Panc1 (cell line): Measurements from ENCODE around the gene NID2. TPM values are rescaled to one million over a fixed set of nuclear protein-coding genes. Genes with fewer than 3 reads are reported as not detected.

Experiments
- ATAC-seq: fragments of 200-7000 bp; cut with Tn5 transposase; 2 replicates; pipeline ENCODE4 v1.9.1; 2020; ENCODE audit warnings: mild to moderate bottlenecking, moderate library complexity
- BruUV-seq: library from RNA; stranded (reverse); fragments of 400-500 nt; replicated peaks from 2 replicates; lab custom pipeline; 2021; lab: Mats Ljungman, UMichigan
- CTCF ChIA-PET: fragments of 300-600 bp; sonication (Branson Sonifier 250); formaldehyde crosslinking; loops from one replicate; lab custom pipeline; 2022; ENCODE audit warnings: antibody characterized with exemption; lab: Charles Lee
- POLR2A ChIA-PET: fragments of 300-600 bp; sonication (Branson Sonifier 250); formaldehyde crosslinking; loops from one replicate; lab custom pipeline; 2022; ENCODE audit warnings: antibody characterized with exemption; lab: Charles Lee
- DNase-seq: peaks from one replicate; pipeline ENCODE4 v3.0.0-alpha.2; 2010; ENCODE audit warnings: low read depth, low spot score
- H3K27ac ChIP-seq: 2 replicates; pipeline ENCODE4 v1.5.1; 2011; ENCODE audit warnings: mild to moderate bottlenecking, low read length, inconsistent platforms
- H3K27me3 ChIP-seq: fragments of 200-500 bp; sonication (Bioruptor generic); 2 replicates; pipeline ENCODE4 v1.6.0; 2014; ENCODE audit warnings: low read length, inconsistent platforms; ENCODE audit not compliant: control insufficient read depth, insufficient read depth
- H3K36me3 ChIP-seq: fragments of 200-500 bp; sonication (Bioruptor generic); 2 replicates; pipeline ENCODE4 v1.5.1; 2014; ENCODE audit warnings: inconsistent platforms, mild to moderate bottlenecking, low read length, moderate library complexity; ENCODE audit not compliant: control insufficient read depth, insufficient read depth
- H3K4me1 ChIP-seq: 2 replicates; pipeline ENCODE4 v1.5.1; 2011; ENCODE audit warnings: inconsistent platforms, mild to moderate bottlenecking, low read length, moderate library complexity; ENCODE audit not compliant: control insufficient read depth, insufficient read depth
- H3K4me3 ChIP-seq, 2 experiments: 2 replicates each; pipeline ENCODE4 v1.5.1; 2011 to 2012; ENCODE audit warnings: low read depth in 2 of 2, low read length in 2 of 2, mild to moderate bottlenecking in 2 of 2, inconsistent platforms in 1 of 2, moderate library complexity in 1 of 2
- H3K9me3 ChIP-seq: fragments of 200-500 bp; sonication (Bioruptor generic); 2 replicates; pipeline ENCODE4 v1.5.1; 2014; ENCODE audit warnings: low read depth, mild to moderate bottlenecking, inconsistent platforms, low read length, moderate library complexity; ENCODE audit not compliant: control insufficient read depth, insufficient read depth
- POLR2AphosphoS5 ChIP-seq: IDR thresholded peaks from 2 replicates; pipeline ENCODE4 v1.6.1; 2012; ENCODE audit warnings: mild to moderate bottlenecking, low read depth, low read length, moderate library complexity
- SIN3A ChIP-seq: IDR thresholded peaks from 2 replicates; pipeline ENCODE4 v1.6.1; 2012; ENCODE audit warnings: low read depth, mild to moderate bottlenecking, low read length, moderate library complexity, borderline replicate concordance; ENCODE audit not compliant: insufficient read depth
- TCF7L2 ChIP-seq: IDR thresholded peaks from 2 replicates; pipeline ENCODE4 v1.6.1; 2011; ENCODE audit warnings: mild to moderate bottlenecking, low read depth, low read length, inconsistent platforms
- in situ Hi-C: cut with HindIII; loops from 2 replicates; pipeline ENCODE4 v1.10.0; 2016; ENCODE audit warnings: low sequenced_read_pairs, low pct_unique_long_range_greater_than_20kb
- intact Hi-C: fragments of 100-400 bp; cut with micrococcal nuclease; formaldehyde crosslinking; loops from one replicate; pipeline ENCODE4 v1.10.0; 2022; ENCODE audit not compliant: unreplicated experiment
- total RNA-seq: library from RNA; stranded (reverse); gene quantifications from one replicate; pipeline ENCODE4 v1.2.1, GENCODE V29; 2021; ENCODE audit not compliant: unreplicated experiment
- TF ChIP-seq, protein P1 (sequence below): fragments of 450-650 bp; IDR thresholded peaks from 2 replicates; pipeline ENCODE4 v1.5.1; 2017; ENCODE audit warnings: mild to moderate bottlenecking
- TF ChIP-seq, protein P2 (sequence below), 2 experiments: IDR thresholded peaks; 2 replicates each; pipeline ENCODE4 v1.6.1; 2011 to 2012; ENCODE audit warnings: low read depth in 2 of 2, control low read depth in 1 of 2, low read length in 1 of 2, mild to moderate bottlenecking in 1 of 2, moderate library complexity in 1 of 2; ENCODE audit not compliant: insufficient read depth in 1 of 2

NID2 gene
- total RNA-seq, 1 experiment from 2014 or later = 0.36 TPM

DNA sequence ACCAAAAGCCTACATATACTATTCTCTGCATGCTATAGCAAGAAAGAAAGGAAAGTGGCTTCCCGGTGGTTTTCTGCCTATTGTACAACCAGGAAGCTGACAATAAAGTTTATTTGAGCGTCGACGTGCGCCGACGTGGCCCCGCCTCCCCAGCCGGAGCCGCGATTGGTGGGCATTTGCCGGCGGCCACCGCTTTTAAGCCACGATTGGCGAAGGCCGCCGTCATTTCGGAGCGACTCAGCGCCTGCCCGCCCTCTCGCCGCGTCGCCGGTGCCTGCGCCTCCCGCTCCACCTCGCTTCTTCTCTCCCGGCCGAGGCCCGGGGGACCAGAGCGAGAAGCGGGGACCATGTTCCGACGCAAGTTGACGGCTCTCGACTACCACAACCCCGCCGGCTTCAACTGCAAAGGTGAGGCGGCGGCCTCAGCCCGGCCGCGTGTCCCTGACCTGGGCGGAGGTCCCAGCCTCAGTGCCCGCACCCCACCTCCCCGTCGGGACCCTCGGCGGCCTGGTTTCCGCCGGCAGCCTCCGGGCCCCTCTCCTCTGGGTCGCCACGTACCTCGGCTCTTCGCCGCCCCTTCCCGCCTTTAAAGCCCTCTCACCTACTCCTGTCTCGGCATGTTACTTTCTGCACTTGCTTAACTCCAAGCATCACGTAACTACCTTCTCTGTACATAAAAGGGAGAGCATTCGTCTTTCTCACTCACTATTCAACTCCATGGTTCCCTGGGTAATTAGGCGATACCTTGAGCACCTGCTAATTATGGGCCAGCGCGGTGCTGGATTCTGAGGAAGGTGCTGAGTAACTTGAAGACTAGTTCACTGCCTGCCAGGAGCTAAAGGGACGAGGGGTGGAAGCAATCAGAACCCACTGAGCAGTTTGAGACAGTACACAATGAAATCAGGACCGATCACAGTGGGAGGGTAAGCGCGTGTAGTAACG, 79.3 kb downstream of the NID2 start, which contains the start of gene RTRAF:
Gene RTRAF, plus strand, starts transcription at position 254 of the 942 bp plus-strand sequence. Its CDS starts 94 bp downstream, at position 348.
- ATAC-seq (peak; percentile 100), DNase-seq (peak; percentile 47)
- peaks cover 17% of the 10 kb centered on the region for H3K36me3 ChIP-seq
- intact Hi-C loops = loop anchor here (10.0 kb wide), 1 partner anchor 175 kb away; no protein-coding TSS in a partner anchor
- H3K27ac ChIP-seq = peak within 1 kb of the TSS; percentile 91
- peak; percentile 66 for TF ChIP-seq TCF7L2
- TF ChIP-seq, protein P1, sequence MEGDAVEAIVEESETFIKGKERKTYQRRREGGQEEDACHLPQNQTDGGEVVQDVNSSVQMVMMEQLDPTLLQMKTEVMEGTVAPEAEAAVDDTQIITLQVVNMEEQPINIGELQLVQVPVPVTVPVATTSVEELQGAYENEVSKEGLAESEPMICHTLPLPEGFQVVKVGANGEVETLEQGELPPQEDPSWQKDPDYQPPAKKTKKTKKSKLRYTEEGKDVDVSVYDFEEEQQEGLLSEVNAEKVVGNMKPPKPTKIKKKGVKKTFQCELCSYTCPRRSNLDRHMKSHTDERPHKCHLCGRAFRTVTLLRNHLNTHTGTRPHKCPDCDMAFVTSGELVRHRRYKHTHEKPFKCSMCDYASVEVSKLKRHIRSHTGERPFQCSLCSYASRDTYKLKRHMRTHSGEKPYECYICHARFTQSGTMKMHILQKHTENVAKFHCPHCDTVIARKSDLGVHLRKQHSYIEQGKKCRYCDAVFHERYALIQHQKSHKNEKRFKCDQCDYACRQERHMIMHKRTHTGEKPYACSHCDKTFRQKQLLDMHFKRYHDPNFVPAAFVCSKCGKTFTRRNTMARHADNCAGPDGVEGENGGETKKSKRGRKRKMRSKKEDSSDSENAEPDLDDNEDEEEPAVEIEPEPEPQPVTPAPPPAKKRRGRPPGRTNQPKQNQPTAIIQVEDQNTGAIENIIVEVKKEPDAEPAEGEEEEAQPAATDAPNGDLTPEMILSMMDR = no peak
- TF ChIP-seq POLR2AphosphoS5 = peak; percentile 72; the same call in 1 of the 2 replicates
- no peaks in the 10 kb centered on the region for H3K9me3 ChIP-seq
- in situ Hi-C loops = no loop called here
- POLR2A ChIA-PET = no interaction called here
- peaks cover 12% of the 10 kb centered on the region for H3K4me1 ChIP-seq
- H3K4me3 ChIP-seq = peak within 1 kb of the TSS; percentile 94 to 98
- H3K27me3 ChIP-seq = no peaks in the 10 kb centered on the region; the same call in 1 of the 2 replicates
- CTCF ChIA-PET = no interaction called here
- no TSS peak for BruUV-seq

DNA sequence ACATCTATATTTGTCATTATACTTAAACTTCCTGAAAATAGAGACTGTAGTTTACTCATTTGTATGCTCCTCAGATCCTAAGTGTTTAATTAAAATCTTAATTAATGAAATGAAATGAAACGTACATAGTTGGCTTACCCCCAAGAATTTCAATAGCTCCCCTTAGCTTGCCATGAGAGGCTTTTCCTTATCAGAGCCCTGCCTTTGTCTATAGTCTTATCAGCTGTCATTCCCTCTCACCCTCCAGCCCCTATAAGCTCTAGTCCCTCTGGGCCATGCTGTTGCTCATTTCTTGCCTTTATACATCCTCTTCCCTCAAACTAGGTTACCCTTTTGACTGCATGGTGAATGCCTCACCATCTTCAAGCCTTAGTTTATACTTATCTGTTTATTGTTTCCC, 80.6 kb downstream of the NID2 start:
- in situ Hi-C loops = no loop called here
- no TSS peak for BruUV-seq
- DNase-seq (no peak), ATAC-seq (no peak)
- Histone ChIP-seq H3K27me3 (no peaks in the 10 kb centered on the region; the same call in 1 of the 2 replicates), H3K9me3 (no peaks in the 10 kb centered on the region), H3K4me3 (peak overlapping the region in 1 of 2 experiments; percentile 94; a peak in 3 of 4 replicates), H3K4me1 (peaks cover 12% of the 10 kb centered on the region), H3K27ac (peak overlapping the region; percentile 84), H3K36me3 (peaks cover 15% of the 10 kb centered on the region)
- intact Hi-C loops = loop anchor here (10.0 kb wide), 1 partner anchor 173 kb away; no protein-coding TSS in a partner anchor
- CTCF ChIA-PET = no interaction called here
- TF ChIP-seq, protein P1 = no peak
- POLR2A ChIA-PET = no interaction called here

DNA sequence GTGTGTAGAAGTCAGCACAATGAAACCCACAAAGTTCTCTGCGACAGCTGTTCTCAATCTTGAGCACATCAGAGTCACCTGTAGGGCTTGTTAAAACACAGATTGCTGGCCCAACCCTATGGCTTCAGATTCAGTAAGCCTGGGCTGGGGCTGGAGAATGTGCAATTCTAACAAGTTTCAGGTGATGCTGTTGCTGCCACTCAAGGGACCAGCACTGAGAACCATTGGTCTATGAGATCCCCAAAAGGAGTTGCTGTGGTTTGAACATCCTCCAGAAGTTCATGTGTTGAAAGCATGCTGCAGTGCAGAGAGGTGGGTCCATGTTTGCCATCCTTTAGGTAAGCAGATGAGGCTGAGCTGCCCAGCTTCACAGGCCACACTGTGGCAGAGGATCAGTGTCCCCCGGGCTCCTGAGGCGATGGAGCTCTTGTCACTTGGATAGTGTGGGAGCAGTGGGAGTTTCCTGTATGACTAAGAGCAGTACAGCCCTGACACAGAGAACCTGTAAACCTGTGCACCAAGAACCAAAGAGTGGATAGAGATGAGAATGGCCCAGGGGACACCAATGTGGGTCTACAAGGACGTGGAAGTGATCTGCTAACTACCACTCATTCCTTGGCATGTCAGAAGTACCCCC, 87.5 kb downstream of the NID2 start:
- ATAC-seq = no peak
- BruUV-seq = no TSS peak
- in situ Hi-C loops (no loop called here), intact Hi-C loops (loop anchor here (10.0 kb wide), 1 partner anchor 167 kb away; no protein-coding TSS in a partner anchor)
- Histone ChIP-seq H3K27ac (no peak overlapping the region), H3K4me1 (no peaks in the 10 kb centered on the region), H3K27me3 (no peaks in the 10 kb centered on the region; the same call in 1 of the 2 replicates), H3K36me3 (no peaks in the 10 kb centered on the region), H3K9me3 (no peaks in the 10 kb centered on the region), H3K4me3 (no peak overlapping the region)
- TF ChIP-seq SIN3A = no peak
- TF ChIP-seq, protein P2, sequence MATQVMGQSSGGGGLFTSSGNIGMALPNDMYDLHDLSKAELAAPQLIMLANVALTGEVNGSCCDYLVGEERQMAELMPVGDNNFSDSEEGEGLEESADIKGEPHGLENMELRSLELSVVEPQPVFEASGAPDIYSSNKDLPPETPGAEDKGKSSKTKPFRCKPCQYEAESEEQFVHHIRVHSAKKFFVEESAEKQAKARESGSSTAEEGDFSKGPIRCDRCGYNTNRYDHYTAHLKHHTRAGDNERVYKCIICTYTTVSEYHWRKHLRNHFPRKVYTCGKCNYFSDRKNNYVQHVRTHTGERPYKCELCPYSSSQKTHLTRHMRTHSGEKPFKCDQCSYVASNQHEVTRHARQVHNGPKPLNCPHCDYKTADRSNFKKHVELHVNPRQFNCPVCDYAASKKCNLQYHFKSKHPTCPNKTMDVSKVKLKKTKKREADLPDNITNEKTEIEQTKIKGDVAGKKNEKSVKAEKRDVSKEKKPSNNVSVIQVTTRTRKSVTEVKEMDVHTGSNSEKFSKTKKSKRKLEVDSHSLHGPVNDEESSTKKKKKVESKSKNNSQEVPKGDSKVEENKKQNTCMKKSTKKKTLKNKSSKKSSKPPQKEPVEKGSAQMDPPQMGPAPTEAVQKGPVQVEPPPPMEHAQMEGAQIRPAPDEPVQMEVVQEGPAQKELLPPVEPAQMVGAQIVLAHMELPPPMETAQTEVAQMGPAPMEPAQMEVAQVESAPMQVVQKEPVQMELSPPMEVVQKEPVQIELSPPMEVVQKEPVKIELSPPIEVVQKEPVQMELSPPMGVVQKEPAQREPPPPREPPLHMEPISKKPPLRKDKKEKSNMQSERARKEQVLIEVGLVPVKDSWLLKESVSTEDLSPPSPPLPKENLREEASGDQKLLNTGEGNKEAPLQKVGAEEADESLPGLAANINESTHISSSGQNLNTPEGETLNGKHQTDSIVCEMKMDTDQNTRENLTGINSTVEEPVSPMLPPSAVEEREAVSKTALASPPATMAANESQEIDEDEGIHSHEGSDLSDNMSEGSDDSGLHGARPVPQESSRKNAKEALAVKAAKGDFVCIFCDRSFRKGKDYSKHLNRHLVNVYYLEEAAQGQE (IDR thresholded peaks at IDR 0.05; ENCODE audit: insufficient read depth in 1 of 2, low read depth in 2 of 2, low read length in 1 of 2) = no peak
- TF ChIP-seq TCF7L2 = no peak
- TF ChIP-seq POLR2AphosphoS5 = no peak
- TF ChIP-seq, protein P1 = no peak
- CTCF ChIA-PET = no interaction called here
- DNase-seq = no peak
- POLR2A ChIA-PET = interaction anchor here (0.5 kb wide), 1 partner anchor 15 kb away, joined by 3 read pairs; no protein-coding TSS in a partner anchor
